HUES6 (cell line): ENCODE measurements around the gene GABRG3.

Experiments used
- H3K27ac ChIP-seq: 2 replicates; pipeline ENCODE4 v1.7.0; 2013; ENCODE audit warnings: low read depth, mild to moderate bottlenecking, low read length, inconsistent platforms
- H3K27me3 ChIP-seq: 2 replicates; pipeline ENCODE4 v1.6.1; 2013; ENCODE audit warnings: low read length; ENCODE audit not compliant: control insufficient read depth, insufficient read depth
- H3K36me3 ChIP-seq: 2 replicates; pipeline ENCODE4 v1.6.1; 2013; ENCODE audit warnings: low read length; ENCODE audit not compliant: control insufficient read depth, insufficient read depth
- H3K4me1 ChIP-seq: 2 replicates; pipeline ENCODE4 v1.6.1; 2013; ENCODE audit warnings: low read length; ENCODE audit not compliant: control insufficient read depth, insufficient read depth
- H3K4me3 ChIP-seq: 2 replicates; pipeline ENCODE4 v1.5.1; 2013; ENCODE audit warnings: low read depth, low read length
- H3K9ac ChIP-seq: one replicate; pipeline ENCODE4 v1.6.1; 2013; ENCODE audit warnings: mild to moderate bottlenecking, low read length
- H3K9me3 ChIP-seq: 2 replicates; pipeline ENCODE4 v1.6.1; 2013; ENCODE audit warnings: low read depth, low read length; ENCODE audit not compliant: control insufficient read depth, insufficient read depth

The GABRG3 gene

DNA sequence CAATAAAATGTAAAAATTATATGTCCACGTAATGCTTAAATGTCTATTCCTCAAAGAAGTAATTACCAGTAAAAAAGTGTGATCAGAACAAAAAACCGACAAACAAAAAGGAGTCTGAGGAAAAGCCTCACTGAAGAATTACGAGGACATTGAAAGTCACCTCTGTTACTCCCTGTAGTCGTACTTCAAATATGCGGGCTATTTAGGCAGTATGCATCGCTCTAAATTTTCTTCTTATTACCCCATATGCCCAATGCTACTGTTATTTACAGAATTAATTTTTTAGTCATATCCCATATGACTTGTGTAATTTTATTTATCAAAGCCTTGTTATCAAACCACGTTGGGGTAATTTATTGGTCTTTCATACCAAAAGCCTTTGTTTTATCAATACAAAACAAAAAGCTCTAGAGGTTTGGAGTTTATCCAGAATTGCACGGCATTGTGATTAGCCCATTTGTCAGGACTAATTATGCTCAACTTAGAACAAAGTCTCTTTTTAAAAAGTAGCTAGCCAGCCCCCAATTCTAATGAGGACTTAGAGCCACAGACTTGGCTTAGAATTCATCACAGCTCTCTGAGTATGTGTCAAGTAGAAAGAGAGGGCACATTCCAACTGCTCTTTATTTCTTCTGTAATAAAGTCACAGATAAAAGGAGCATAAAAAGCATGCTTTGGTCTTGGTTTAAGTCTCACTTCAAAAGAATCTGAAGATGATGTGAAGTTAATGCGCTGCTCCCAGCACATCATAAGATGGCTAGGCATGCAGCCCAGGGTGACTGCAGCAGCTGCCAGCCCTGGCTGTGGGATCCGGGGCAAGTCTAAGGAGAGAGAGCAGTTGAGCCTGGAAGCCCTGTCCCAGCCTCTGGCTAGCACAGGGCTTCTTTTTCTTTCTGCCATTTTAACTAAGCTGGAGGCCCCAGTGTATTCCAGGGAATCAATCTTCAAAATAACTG is 521.0 kb downstream of the GABRG3 start:
- Histone ChIP-seq H3K27me3 (no peaks in the 10 kb centered on the region), H3K9me3 (no peaks in the 10 kb centered on the region), H3K4me1 (peaks cover 11% of the 10 kb centered on the region), H3K9ac (no peak overlapping the region), H3K36me3 (no peaks in the 10 kb centered on the region), H3K27ac (no peak overlapping the region), H3K4me3 (no peak overlapping the region)

DNA sequence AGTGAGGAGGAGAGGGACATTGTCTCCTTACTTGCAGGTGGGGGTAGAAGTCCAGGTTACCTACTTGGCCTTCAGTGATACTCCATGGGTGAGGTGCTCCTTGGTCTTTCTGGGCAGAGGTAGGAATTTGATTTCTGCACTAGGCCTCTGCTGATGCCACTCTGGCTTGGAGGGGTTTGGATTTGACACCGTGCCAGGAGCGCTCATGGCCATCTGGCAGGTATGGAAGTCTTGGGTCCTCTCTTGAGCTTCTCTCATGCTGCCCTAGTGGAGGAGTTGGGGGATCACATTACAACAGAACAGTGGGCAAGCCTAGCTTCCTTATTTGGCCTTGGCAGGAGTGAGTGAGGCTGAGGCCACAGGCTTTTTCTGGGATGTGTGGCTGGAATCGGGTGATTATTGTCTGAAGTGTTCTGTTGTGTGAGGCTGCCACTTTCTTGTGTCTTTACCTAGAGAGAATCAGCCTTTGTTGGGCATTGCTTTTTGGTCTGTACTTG is 525.0 kb downstream of the GABRG3 start:
- Histone ChIP-seq H3K4me1 (peaks cover 8% of the 10 kb centered on the region), H3K9me3 (no peaks in the 10 kb centered on the region), H3K9ac (no peak overlapping the region), H3K36me3 (no peaks in the 10 kb centered on the region), H3K27me3 (no peaks in the 10 kb centered on the region), H3K27ac (no peak overlapping the region), H3K4me3 (no peak overlapping the region)

DNA sequence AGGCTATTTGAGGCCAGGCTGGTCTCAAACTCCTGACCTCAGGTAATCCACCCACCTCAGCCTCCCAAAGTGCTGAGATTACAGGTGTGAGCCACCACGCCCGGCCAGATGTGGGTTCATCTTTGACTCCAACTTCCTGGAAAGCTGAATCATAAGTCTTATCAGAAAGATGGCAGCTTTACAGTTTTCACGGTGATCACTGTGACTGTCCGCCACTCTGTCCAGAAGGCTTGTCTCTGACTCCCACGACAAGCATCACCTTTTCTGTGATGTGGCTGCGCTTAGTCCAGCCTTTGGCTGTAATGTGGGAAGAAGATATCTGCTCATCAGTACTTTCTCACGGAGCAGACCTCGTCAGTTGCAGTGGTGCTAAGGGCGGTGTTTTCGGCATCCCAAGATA is 527.7 kb downstream of the GABRG3 start:
- H3K36me3 ChIP-seq: no peaks in the 10 kb centered on the region
- no peaks in the 10 kb centered on the region for H3K27me3 ChIP-seq
- no peaks in the 10 kb centered on the region; the same call in 1 of the 2 replicates for H3K4me1 ChIP-seq
- H3K9me3 ChIP-seq: no peaks in the 10 kb centered on the region
- H3K9ac ChIP-seq: no peak overlapping the region
- no peak overlapping the region for H3K4me3 ChIP-seq
- no peak overlapping the region for H3K27ac ChIP-seq

DNA sequence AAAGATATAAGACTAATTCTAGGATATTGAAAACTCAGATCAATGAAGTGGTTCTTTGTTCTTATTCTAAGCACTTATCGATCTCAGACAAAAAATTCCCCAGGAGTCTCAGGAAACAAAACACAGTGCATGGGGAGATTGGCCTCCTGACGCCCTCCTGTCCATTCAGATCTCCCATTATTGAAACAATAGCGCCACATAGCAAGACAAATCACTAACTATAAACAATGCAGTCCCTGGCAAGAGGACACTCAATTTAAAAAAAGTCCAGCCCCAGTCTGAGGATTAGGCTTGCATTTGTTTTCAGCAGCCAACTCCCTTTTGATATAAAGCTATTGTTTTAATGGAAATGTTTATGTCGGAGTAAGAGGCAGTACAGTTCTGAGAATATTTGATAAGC is 528.2 kb downstream of the GABRG3 start:
- H3K36me3 ChIP-seq: no peaks in the 10 kb centered on the region
- H3K27me3 ChIP-seq: no peaks in the 10 kb centered on the region
- no peak overlapping the region for H3K9ac ChIP-seq
- H3K4me3 ChIP-seq: no peak overlapping the region
- no peaks in the 10 kb centered on the region; the same call in 1 of the 2 replicates for H3K4me1 ChIP-seq
- no peaks in the 10 kb centered on the region for H3K9me3 ChIP-seq
- H3K27ac ChIP-seq: no peak overlapping the region

DNA sequence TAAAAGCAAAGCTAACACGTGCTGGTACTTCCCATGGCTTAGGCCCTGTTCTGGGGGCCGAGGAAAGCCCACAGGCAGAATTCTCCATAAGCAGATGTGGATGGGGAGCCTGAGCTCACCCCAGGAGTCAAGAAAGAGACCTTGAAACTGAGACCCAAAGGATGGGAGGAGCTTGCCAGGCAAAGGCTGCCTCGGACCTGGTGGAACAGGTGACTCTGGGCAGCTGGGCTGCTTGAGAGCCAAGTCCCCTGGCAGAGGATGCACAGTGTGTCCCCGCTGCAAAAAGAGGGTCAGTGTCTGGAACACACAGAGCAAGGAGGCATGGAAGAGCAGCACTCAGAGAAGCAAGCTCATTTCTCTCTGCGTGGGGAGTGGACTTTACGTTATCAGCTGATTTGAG is 528.7 kb downstream of the GABRG3 start:
- H3K4me3 ChIP-seq: no peak overlapping the region
- H3K4me1 ChIP-seq: no peaks in the 10 kb centered on the region; the same call in 1 of the 2 replicates
- H3K9me3 ChIP-seq: no peaks in the 10 kb centered on the region
- H3K36me3 ChIP-seq: no peaks in the 10 kb centered on the region
- H3K27me3 ChIP-seq: no peaks in the 10 kb centered on the region
- H3K9ac ChIP-seq: no peak overlapping the region
- no peak overlapping the region for H3K27ac ChIP-seq

DNA sequence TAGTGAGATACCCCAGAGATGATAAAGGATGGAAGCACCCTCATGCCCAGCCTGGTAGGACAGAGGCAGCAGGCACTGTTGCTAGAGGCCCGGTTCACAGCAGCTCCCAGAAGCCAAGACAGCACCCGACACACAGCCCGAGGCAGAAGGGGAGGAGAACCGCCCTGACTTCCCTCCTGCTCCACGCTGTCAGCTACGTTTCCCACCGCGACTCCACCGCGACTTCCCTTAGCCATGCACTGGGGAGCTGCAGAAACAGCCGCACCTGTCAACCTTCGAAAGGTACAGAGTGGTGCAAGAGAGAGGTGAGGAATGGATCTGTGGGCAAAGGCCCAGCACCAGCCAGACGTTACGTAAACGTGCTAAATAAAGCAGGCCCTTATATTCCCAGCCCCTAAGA is 529.2 kb downstream of the GABRG3 start:
- no peak overlapping the region for H3K27ac ChIP-seq

DNA sequence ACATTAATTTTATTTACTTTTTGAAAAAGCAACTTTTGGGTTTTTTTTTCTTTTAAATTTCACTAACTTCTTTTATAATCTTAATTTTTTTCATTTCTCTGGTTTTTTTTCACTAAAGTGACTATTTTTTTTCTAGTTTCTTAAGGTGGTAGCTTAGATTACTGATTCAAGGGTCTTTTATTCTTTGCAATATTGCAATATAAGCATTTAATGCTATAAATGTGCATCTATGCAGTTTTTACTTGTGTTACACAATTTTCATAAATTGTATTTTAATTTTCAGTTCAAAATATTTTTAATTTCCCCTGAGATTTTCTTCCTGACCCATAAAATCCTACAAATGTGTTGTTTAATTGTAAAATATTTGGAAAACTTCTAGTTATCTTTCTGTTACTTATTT is 535.8 kb downstream of the GABRG3 start:
- Histone ChIP-seq H3K27ac (no peak overlapping the region), H3K27me3 (no peaks in the 10 kb centered on the region), H3K4me1 (no peaks in the 10 kb centered on the region), H3K9ac (no peak overlapping the region), H3K9me3 (peaks cover 23% of the 10 kb centered on the region), H3K36me3 (no peaks in the 10 kb centered on the region), H3K4me3 (no peak overlapping the region)

More for the DNA sequence above, 529.2 kb downstream of the GABRG3 start:
- Histone ChIP-seq H3K9ac (no peak overlapping the region), H3K4me3 (no peak overlapping the region), H3K9me3 (no peaks in the 10 kb centered on the region), H3K36me3 (no peaks in the 10 kb centered on the region), H3K4me1 (no peaks in the 10 kb centered on the region; the same call in 1 of the 2 replicates), H3K27me3 (no peaks in the 10 kb centered on the region)

DNA sequence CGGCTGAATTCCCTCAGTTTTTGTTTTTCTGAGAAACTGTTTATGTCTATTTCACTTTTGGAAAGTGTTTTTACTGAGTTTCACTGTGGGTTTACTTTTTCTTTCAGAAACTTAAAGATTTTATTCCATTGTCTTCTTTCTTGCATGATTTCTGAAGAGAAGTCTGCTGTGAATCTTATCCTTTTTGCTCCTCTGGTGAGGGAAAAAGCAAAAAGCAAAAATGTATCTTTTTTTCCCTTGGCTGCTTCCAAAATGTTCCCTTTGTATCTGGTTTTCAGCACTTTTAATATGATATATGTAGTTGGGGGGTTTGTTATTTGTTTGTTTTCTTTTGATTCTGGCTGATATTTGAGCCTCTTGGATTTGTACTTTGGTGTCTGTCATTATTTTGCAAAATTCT is 538.0 kb downstream of the GABRG3 start:
- Histone ChIP-seq H3K4me3 (no peak overlapping the region), H3K27me3 (no peaks in the 10 kb centered on the region), H3K9me3 (peaks cover 24% of the 10 kb centered on the region), H3K4me1 (no peaks in the 10 kb centered on the region), H3K36me3 (no peaks in the 10 kb centered on the region), H3K27ac (no peak overlapping the region), H3K9ac (no peak overlapping the region)

DNA sequence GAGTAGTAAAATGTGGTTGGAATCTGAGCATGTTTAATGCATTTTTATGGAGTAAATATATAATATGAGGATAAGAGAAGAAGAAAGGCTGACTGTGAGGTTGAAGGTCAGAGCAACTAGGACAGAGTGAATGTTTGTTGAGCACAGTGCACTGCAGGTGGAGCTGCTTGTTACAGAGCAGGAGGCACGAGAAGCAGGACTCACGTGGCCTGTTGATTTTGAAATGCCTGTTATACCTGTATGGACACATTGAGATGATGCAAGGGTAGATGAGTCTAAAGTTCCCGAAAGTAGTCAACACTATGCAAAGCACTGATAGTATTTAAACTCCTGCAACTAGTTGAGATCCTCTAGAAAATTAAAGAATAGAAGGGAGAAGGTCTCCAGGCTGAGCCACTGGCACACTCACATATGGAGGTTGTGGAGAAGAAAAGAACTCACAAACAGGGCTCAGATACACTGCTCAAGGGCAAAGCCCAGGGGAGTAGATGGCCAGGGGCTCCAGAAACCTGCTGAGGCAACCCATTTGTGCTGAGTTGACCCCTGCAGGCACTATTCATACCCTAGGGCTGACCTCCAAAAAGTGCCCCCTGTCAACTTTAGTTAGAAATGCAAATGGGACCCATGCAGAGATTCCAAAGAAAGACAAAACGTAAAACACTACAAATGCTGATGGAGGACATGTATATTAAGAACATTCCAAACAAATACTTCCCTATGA is 541.5 kb downstream of the GABRG3 start:
- peaks cover 26% of the 10 kb centered on the region for H3K9me3 ChIP-seq
- H3K27me3 ChIP-seq: no peaks in the 10 kb centered on the region
- H3K4me3 ChIP-seq: no peak overlapping the region
- H3K36me3 ChIP-seq: no peaks in the 10 kb centered on the region
- H3K27ac ChIP-seq: no peak overlapping the region
- H3K4me1 ChIP-seq: no peaks in the 10 kb centered on the region
- H3K9ac ChIP-seq: no peak overlapping the region

DNA sequence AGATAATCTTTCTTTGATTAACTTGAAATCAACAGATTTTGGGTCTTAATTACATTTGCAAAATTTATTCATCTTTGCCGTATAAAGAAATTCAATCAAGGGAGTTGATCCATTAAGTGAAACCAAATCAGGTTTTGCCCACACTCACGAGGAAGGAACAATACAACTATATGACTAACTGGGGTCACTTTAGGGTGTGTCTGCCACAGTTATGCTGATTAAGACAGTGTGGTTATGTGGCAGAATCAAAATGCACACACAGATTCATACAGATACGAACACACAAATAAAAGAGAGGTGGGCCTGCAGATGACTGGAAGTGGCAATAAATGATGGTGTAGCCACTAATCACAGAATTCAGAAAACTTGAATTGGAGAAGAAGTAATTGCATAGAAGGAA is 543.5 kb downstream of the GABRG3 start:
- no peak overlapping the region for H3K9ac ChIP-seq

More for the DNA sequence above, 543.5 kb downstream of the GABRG3 start:
- Histone ChIP-seq H3K27me3 (no peaks in the 10 kb centered on the region), H3K27ac (no peak overlapping the region), H3K9me3 (peaks cover 19% of the 10 kb centered on the region), H3K4me3 (no peak overlapping the region), H3K36me3 (no peaks in the 10 kb centered on the region), H3K4me1 (no peaks in the 10 kb centered on the region)
